Measurements from ENCODE around the gene NTRK3.

The NTRK3 gene

GRCh38 chr15:87829332-87830050 lies 427.0 kb downstream of the NTRK3 start:
- Mint-ChIP-seq H3K4me1 (no peaks in the 10 kb centered on the region), H3K9me3 (peaks cover 3% of the 10 kb centered on the region), H3K4me3 (no peak overlapping the region), H3K27ac (no peak overlapping the region), H3K36me3 (no peaks in the 10 kb centered on the region), H3K27me3 (no peaks in the 10 kb centered on the region)
- CTCF ChIA-PET = no interaction called here
- DNase-seq = no peak

- DNase-seq = no peak
- CTCF ChIA-PET = no interaction called here
- H3K27me3 Mint-ChIP-seq = no peaks in the 10 kb centered on the region
- H3K4me1 Mint-ChIP-seq = no peaks in the 10 kb centered on the region
- peaks cover 3% of the 10 kb centered on the region for H3K9me3 Mint-ChIP-seq
- no peak overlapping the region for H3K27ac Mint-ChIP-seq
- H3K36me3 Mint-ChIP-seq = no peaks in the 10 kb centered on the region
- H3K4me3 Mint-ChIP-seq = no peak overlapping the region
Measured at GRCh38 chr15:87828608-87829007, 427.9 kb downstream of the NTRK3 start.

- no peak overlapping the region for H3K4me3 Mint-ChIP-seq
- H3K36me3 Mint-ChIP-seq = no peaks in the 10 kb centered on the region
- DNase-seq = no peak
- H3K27me3 Mint-ChIP-seq = no peaks in the 10 kb centered on the region
- no peaks in the 10 kb centered on the region for H3K4me1 Mint-ChIP-seq
- CTCF ChIA-PET = no interaction called here
- no peak overlapping the region for H3K27ac Mint-ChIP-seq
- peaks cover 1% of the 10 kb centered on the region for H3K9me3 Mint-ChIP-seq
Measured at GRCh38 chr15:87827131-87827530, 429.4 kb downstream of the NTRK3 start.

GRCh38 chr15:87826119-87826747 lies 430.3 kb downstream of the NTRK3 start:
- H3K4me3 Mint-ChIP-seq = no peak overlapping the region
- DNase-seq = no peak
- no peaks in the 10 kb centered on the region for H3K4me1 Mint-ChIP-seq
- H3K27me3 Mint-ChIP-seq = no peaks in the 10 kb centered on the region
- no peak overlapping the region for H3K27ac Mint-ChIP-seq
- peaks cover 1% of the 10 kb centered on the region for H3K9me3 Mint-ChIP-seq
- H3K36me3 Mint-ChIP-seq = no peaks in the 10 kb centered on the region
- CTCF ChIA-PET = no interaction called here

GRCh38 chr15:87818756-87819155 lies 437.8 kb downstream of the NTRK3 start:
- DNase-seq = no peak
- no peaks in the 10 kb centered on the region for H3K4me1 Mint-ChIP-seq
- H3K27ac Mint-ChIP-seq = no peak overlapping the region
- peaks cover 1% of the 10 kb centered on the region for H3K9me3 Mint-ChIP-seq
- CTCF ChIA-PET = no interaction called here
- no peak overlapping the region for H3K4me3 Mint-ChIP-seq
- no peaks in the 10 kb centered on the region for H3K27me3 Mint-ChIP-seq
- no peaks in the 10 kb centered on the region for H3K36me3 Mint-ChIP-seq

GRCh38 chr15:87817553-87817952 lies 439.0 kb downstream of the NTRK3 start:
- no peak overlapping the region for H3K27ac Mint-ChIP-seq

GRCh38 chr15:87816811-87817210 lies 439.7 kb downstream of the NTRK3 start:
- Mint-ChIP-seq H3K4me1 (no peaks in the 10 kb centered on the region), H3K27ac (no peak overlapping the region), H3K9me3 (no peaks in the 10 kb centered on the region), H3K27me3 (no peaks in the 10 kb centered on the region), H3K4me3 (no peak overlapping the region), H3K36me3 (no peaks in the 10 kb centered on the region)
- no peak for DNase-seq
- CTCF ChIA-PET = no interaction called here

More at GRCh38 chr15:87817553-87817952, 439.0 kb downstream of the NTRK3 start:
- no peak for DNase-seq
- Mint-ChIP-seq H3K4me1 (no peaks in the 10 kb centered on the region), H3K36me3 (no peaks in the 10 kb centered on the region), H3K4me3 (no peak overlapping the region), H3K27me3 (no peaks in the 10 kb centered on the region), H3K9me3 (no peaks in the 10 kb centered on the region)
- CTCF ChIA-PET = no interaction called here

GRCh38 chr15:87816016-87816415 lies 440.5 kb downstream of the NTRK3 start:
- no peaks in the 10 kb centered on the region for H3K9me3 Mint-ChIP-seq
- H3K4me3 Mint-ChIP-seq = no peak overlapping the region
- H3K27ac Mint-ChIP-seq = no peak overlapping the region
- H3K36me3 Mint-ChIP-seq = no peaks in the 10 kb centered on the region
- CTCF ChIA-PET = no interaction called here
- no peaks in the 10 kb centered on the region for H3K4me1 Mint-ChIP-seq
- no peak for DNase-seq
- no peaks in the 10 kb centered on the region for H3K27me3 Mint-ChIP-seq
